ENCODE results near the gene CAMTA1. TPM values are rescaled to one million over a fixed set of nuclear protein-coding genes. Genes with fewer than 3 reads are reported as not detected.

The CAMTA1 gene
- polyA plus RNA-seq, 1 donor from 2014 or later = 162 TPM

- Histone ChIP-seq H3K9me3 (ENCODE audit: low read length) (no peaks in the 10 kb centered on the region), H2AFZ (ENCODE audit: low read depth, low read length) (no peak overlapping the region), H3K4me3 (ENCODE audit: low read length) (no peak overlapping the region), H3K79me2 (replicated peaks; ENCODE audit: insufficient read depth, low read length) (no peaks in the 10 kb centered on the region), H3K27me3 (ENCODE audit: insufficient read depth, low read depth, low read length) (no peaks in the 10 kb centered on the region), H3K9me2 (ENCODE audit: insufficient read depth, low read length) (no peaks in the 10 kb centered on the region), H3K36me3 (ENCODE audit: insufficient read depth, low read length) (no peaks in the 10 kb centered on the region), H3K27ac (ENCODE audit: low read length) (no peak overlapping the region), H4K20me1 (ENCODE audit: insufficient read depth) (no peaks in the 10 kb centered on the region), H3K4me2 (ENCODE audit: low read length) (no peak overlapping the region), H3F3A (ENCODE audit: insufficient read depth, low read length, poor library complexity, severe bottlenecking) (no peaks in the 10 kb centered on the region), H3K9ac (ENCODE audit: low read length) (no peak overlapping the region)
- TF ChIP-seq SMC3 (conservative IDR thresholded peaks at IDR 0.05; ENCODE audit: poor library complexity) (no peak), REST (IDR thresholded peaks at IDR 0.05; ENCODE audit: borderline replicate concordance) (no peak), TAF1 (IDR thresholded peaks at IDR 0.05; ENCODE audit: low read depth) (no peak), MXI1 (conservative IDR thresholded peaks at IDR 0.05; ENCODE audit: poor library complexity, severe bottlenecking) (no peak), EP300 (conservative IDR thresholded peaks at IDR 0.05; ENCODE audit: poor library complexity, severe bottlenecking) (no peak), RAD21 (conservative IDR thresholded peaks at IDR 0.05) (no peak), POLR2AphosphoS5 (IDR thresholded peaks at IDR 0.05) (no peak), EZH2 (IDR thresholded peaks at IDR 0.05; ENCODE audit: borderline replicate concordance, insufficient read depth, low read length, poor library complexity, severe bottlenecking) (no peak)
- TF ChIP-seq, protein P1, sequence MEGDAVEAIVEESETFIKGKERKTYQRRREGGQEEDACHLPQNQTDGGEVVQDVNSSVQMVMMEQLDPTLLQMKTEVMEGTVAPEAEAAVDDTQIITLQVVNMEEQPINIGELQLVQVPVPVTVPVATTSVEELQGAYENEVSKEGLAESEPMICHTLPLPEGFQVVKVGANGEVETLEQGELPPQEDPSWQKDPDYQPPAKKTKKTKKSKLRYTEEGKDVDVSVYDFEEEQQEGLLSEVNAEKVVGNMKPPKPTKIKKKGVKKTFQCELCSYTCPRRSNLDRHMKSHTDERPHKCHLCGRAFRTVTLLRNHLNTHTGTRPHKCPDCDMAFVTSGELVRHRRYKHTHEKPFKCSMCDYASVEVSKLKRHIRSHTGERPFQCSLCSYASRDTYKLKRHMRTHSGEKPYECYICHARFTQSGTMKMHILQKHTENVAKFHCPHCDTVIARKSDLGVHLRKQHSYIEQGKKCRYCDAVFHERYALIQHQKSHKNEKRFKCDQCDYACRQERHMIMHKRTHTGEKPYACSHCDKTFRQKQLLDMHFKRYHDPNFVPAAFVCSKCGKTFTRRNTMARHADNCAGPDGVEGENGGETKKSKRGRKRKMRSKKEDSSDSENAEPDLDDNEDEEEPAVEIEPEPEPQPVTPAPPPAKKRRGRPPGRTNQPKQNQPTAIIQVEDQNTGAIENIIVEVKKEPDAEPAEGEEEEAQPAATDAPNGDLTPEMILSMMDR (IDR thresholded peaks at IDR 0.05; ENCODE audit: poor library complexity, severe bottlenecking) = no peak
Measured at GRCh38 chr1:7516929-7517328, 731.7 kb downstream of the CAMTA1 start.

DNA sequence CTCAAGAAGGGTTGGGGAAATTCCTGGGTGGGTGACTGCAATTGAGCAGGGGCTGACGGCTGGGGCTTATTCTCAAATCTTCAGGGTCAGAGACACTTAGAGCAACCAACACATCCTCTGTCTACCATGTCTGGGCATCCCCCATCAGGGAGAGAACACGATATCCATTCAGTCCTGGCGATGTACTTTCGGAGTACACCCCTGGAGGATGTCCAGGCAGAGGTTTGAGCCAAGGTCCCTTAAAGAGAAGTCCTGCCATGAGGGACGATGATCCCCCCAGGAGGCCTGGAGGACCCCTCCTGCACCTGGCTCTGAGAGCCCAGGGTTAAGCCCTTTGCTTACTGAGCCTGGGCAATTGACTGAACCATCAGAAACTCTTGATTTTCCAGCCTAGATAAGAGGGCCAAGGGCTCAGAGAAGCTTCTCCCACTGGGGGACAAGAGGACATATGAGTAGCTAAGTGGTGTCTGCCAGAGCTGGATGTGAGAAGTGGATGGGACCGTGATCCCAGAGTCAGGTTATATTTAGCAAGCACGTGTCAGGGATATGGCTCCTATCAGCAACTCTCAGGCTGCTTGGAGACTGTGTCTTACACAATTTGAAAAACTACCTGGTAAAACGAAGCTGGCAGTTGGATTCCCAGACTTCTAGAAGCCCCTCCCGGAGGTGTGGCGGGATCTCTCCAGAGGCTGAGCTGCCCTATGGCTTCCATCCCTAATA lies 732.5 kb downstream of the CAMTA1 start:
- no peak overlapping the region for H3K4me2 ChIP-seq (ENCODE audit: low read length)
- no peaks in the 10 kb centered on the region for H3K27me3 ChIP-seq (ENCODE audit: insufficient read depth, low read depth, low read length)
- no peaks in the 10 kb centered on the region for H3K79me2 ChIP-seq (replicated peaks; ENCODE audit: insufficient read depth, low read length)
- no peaks in the 10 kb centered on the region for H4K20me1 ChIP-seq (ENCODE audit: insufficient read depth)
- H3K4me3 ChIP-seq (ENCODE audit: low read length) = no peak overlapping the region
- H3K9me3 ChIP-seq (ENCODE audit: low read length) = no peaks in the 10 kb centered on the region
- TF ChIP-seq RAD21 (conservative IDR thresholded peaks at IDR 0.05) = no peak
- no peak for TF ChIP-seq TAF1 (IDR thresholded peaks at IDR 0.05; ENCODE audit: low read depth)
- no peak for TF ChIP-seq REST (IDR thresholded peaks at IDR 0.05; ENCODE audit: borderline replicate concordance)
- no peak for TF ChIP-seq POLR2AphosphoS5 (IDR thresholded peaks at IDR 0.05)
- TF ChIP-seq SMC3 (conservative IDR thresholded peaks at IDR 0.05; ENCODE audit: poor library complexity) = no peak
- no peak for TF ChIP-seq EZH2 (IDR thresholded peaks at IDR 0.05; ENCODE audit: borderline replicate concordance, insufficient read depth, low read length, poor library complexity, severe bottlenecking)
- TF ChIP-seq EP300 (conservative IDR thresholded peaks at IDR 0.05; ENCODE audit: poor library complexity, severe bottlenecking) = no peak
- no peak for TF ChIP-seq MXI1 (conservative IDR thresholded peaks at IDR 0.05; ENCODE audit: poor library complexity, severe bottlenecking)
- H3F3A ChIP-seq (ENCODE audit: insufficient read depth, low read length, poor library complexity, severe bottlenecking) = no peaks in the 10 kb centered on the region
- no peak overlapping the region for H2AFZ ChIP-seq (ENCODE audit: low read depth, low read length)
- H3K27ac ChIP-seq (ENCODE audit: low read length) = no peak overlapping the region
- H3K36me3 ChIP-seq (ENCODE audit: insufficient read depth, low read length) = no peaks in the 10 kb centered on the region
- H3K9ac ChIP-seq (ENCODE audit: low read length) = no peak overlapping the region
- H3K9me2 ChIP-seq (ENCODE audit: insufficient read depth, low read length) = no peaks in the 10 kb centered on the region

All from neural cell (in vitro differentiated cells).